Non-pigmented ciliary epithelial cell (primary cell): Measurements from ENCODE around the gene CEP162.
A peak's percentile ranks its signal among the peaks of the same experiment; 100 is the strongest.
"Not testable (repeated sequence)": the region's sequence is repeated elsewhere in the genome, so short reads cannot be mapped to it uniquely, and the experiment has no call there.

ENCODE experiments used
- DNase-seq: peaks from one replicate; pipeline ENCODE4 v3.0.0-alpha.2; 2010; ENCODE audit warnings: low read depth

The CEP162 gene

GRCh38 chr6:84227434-84228197, at the start of gene CEP162:
CEP162 (minus strand) TSS chr6:84227643; CDS start chr6:84226393, 1,250 bp downstream.
- peak; percentile 37 for DNase-seq

GRCh38 chr6:84274856-84275255, 47.4 kb upstream of the CEP162 start:
- no peak for DNase-seq

- no peak for DNase-seq
Observed at GRCh38 chr6:84273048-84273809, 45.8 kb upstream of the CEP162 start.

GRCh38 chr6:84272298-84272697, 44.9 kb upstream of the CEP162 start:
- DNase-seq, result no peak

GRCh38 chr6:84271061-84271716, 43.7 kb upstream of the CEP162 start:
- DNase-seq, result no peak

GRCh38 chr6:84269947-84270733, 42.7 kb upstream of the CEP162 start:
- no peak for DNase-seq

GRCh38 chr6:84268781-84269180, 41.3 kb upstream of the CEP162 start:
- DNase-seq, result no peak

GRCh38 chr6:84263557-84263956, 36.1 kb upstream of the CEP162 start:
- DNase-seq, result no peak

GRCh38 chr6:84260926-84261325, 33.5 kb upstream of the CEP162 start:
- DNase-seq, result no peak

GRCh38 chr6:84260196-84260595, 32.8 kb upstream of the CEP162 start:
- no peak for DNase-seq

GRCh38 chr6:84258866-84259265, 31.4 kb upstream of the CEP162 start:
- no peak for DNase-seq

GRCh38 chr6:84258268-84258667, 30.8 kb upstream of the CEP162 start:
- no peak for DNase-seq

- no peak for DNase-seq
Observed at GRCh38 chr6:84255641-84256040, 28.2 kb upstream of the CEP162 start.

GRCh38 chr6:84253380-84253779, 25.9 kb upstream of the CEP162 start:
- no peak for DNase-seq

GRCh38 chr6:84251891-84252539, 24.6 kb upstream of the CEP162 start:
- no peak for DNase-seq

GRCh38 chr6:84249724-84250123, 22.3 kb upstream of the CEP162 start:
- no peak for DNase-seq

GRCh38 chr6:84244416-84245081, 17.1 kb upstream of the CEP162 start:
- DNase-seq, result not testable (repeated sequence)

- no peak for DNase-seq
Observed at GRCh38 chr6:84243240-84243639, 15.8 kb upstream of the CEP162 start.

- no peak for DNase-seq
Observed at GRCh38 chr6:84242265-84242664, 14.8 kb upstream of the CEP162 start.

GRCh38 chr6:84228198-84228543, 728 bp upstream of the CEP162 start:
- no peak for DNase-seq

GRCh38 chr6:84227044-84227433, 404 bp downstream of the CEP162 start:
- DNase-seq, result no peak
